SK-N-SH treated with all-trans-retinoic acid at 6 μM for 48 hours (cell line): ENCODE data around the gene TMEM54.

Experiments
- ATAC-seq: fragments of 200-7000 bp; cut with Tn5 transposase; 3 replicates; pipeline ENCODE4 v1.9.1; 2020; ENCODE audit warnings: mild to moderate bottlenecking, moderate library complexity
- ARNTL ChIP-seq: fragments of 450-650 bp; formaldehyde crosslinking; IDR thresholded peaks from 2 replicates; pipeline ENCODE4 v1.5.0; 2020; ENCODE audit warnings: low read depth, mild to moderate bottlenecking, moderate library complexity, borderline replicate concordance
- BACH2 ChIP-seq: fragments of 250-450 bp; sonication (Bioruptor Pico); IDR thresholded peaks from 2 replicates; pipeline ENCODE4 v1.9.0; 2021; ENCODE audit warnings: mild to moderate bottlenecking, borderline replicate concordance
- CSDC2 ChIP-seq: fragments of 250-450 bp; sonication (Bioruptor Pico); IDR thresholded peaks from 2 replicates; pipeline ENCODE4 v1.5.0; 2020; ENCODE audit warnings: mild to moderate bottlenecking, moderate library complexity
- ESRRG ChIP-seq: fragments of 250-450 bp; sonication (Bioruptor Pico); IDR thresholded peaks from 2 replicates; pipeline ENCODE4 v1.6.1; 2021; ENCODE audit warnings: mild to moderate bottlenecking
- GLIS3 ChIP-seq: fragments of 250-450 bp; sonication (Bioruptor Pico); IDR thresholded peaks from 2 replicates; pipeline ENCODE4 v1.5.0; 2020; ENCODE audit warnings: mild to moderate bottlenecking, moderate library complexity
- OSR1 ChIP-seq: fragments of 250-450 bp; sonication (Bioruptor Pico); IDR thresholded peaks from 2 replicates; pipeline ENCODE4 v1.8.0; 2022; ENCODE audit warnings: moderate library complexity, mild to moderate bottlenecking, inconsistent platforms
- PPARA ChIP-seq: fragments of 250-450 bp; sonication (Bioruptor Pico); IDR thresholded peaks from 2 replicates; pipeline ENCODE4 v1.5.0; 2020; ENCODE audit warnings: mild to moderate bottlenecking, borderline replicate concordance
- RARB ChIP-seq: fragments of 250-450 bp; sonication (Bioruptor Pico); IDR thresholded peaks from 2 replicates; pipeline ENCODE4 v1.8.0; 2021; ENCODE audit warnings: mild to moderate bottlenecking, moderate library complexity
- SNAI2 ChIP-seq: fragments of 250-450 bp; sonication (Bioruptor Pico); IDR thresholded peaks from 2 replicates; pipeline ENCODE4 v1.5.0; 2020; ENCODE audit warnings: mild to moderate bottlenecking, moderate library complexity
- TOX ChIP-seq: fragments of 250-450 bp; sonication (Bioruptor Pico); IDR thresholded peaks from 2 replicates; pipeline ENCODE4 v1.8.0; 2021; ENCODE audit warnings: mild to moderate bottlenecking, moderate library complexity, borderline replicate concordance
- ZC3H10 ChIP-seq: fragments of 250-450 bp; sonication (Bioruptor Pico); IDR thresholded peaks from 2 replicates; pipeline ENCODE4 v1.5.1; 2021; ENCODE audit warnings: mild to moderate bottlenecking, moderate library complexity
- ZFP30 ChIP-seq: fragments of 450-650 bp; formaldehyde crosslinking; IDR thresholded peaks from 2 replicates; pipeline ENCODE4 v1.5.0; 2022; ENCODE audit warnings: mild to moderate bottlenecking, moderate library complexity
- ZNF70 ChIP-seq: fragments of 450-650 bp; formaldehyde crosslinking; IDR thresholded peaks from 2 replicates; pipeline ENCODE4 v1.5.0; 2020; ENCODE audit warnings: mild to moderate bottlenecking, moderate library complexity
- ZNF8 ChIP-seq: fragments of 450-650 bp; formaldehyde crosslinking; IDR thresholded peaks from 2 replicates; pipeline ENCODE4 v1.5.0; 2020; ENCODE audit warnings: mild to moderate bottlenecking, moderate library complexity
- TF ChIP-seq, protein P1 (sequence below): fragments of 250-450 bp; sonication (Bioruptor Pico); IDR thresholded peaks from 2 replicates; pipeline ENCODE4 v1.8.0; 2020; ENCODE audit warnings: mild to moderate bottlenecking, moderate library complexity, borderline replicate concordance
- TF ChIP-seq, protein P2 (sequence below): fragments of 250-450 bp; sonication (Bioruptor Pico); IDR thresholded peaks from 2 replicates; pipeline ENCODE4 v1.5.0; 2020; ENCODE audit warnings: mild to moderate bottlenecking, moderate library complexity
- TF ChIP-seq, protein P3 (sequence below): fragments of 250-450 bp; sonication (Bioruptor Pico); IDR thresholded peaks from 2 replicates; pipeline ENCODE4 v1.8.0; 2021; ENCODE audit warnings: low read depth, mild to moderate bottlenecking, moderate library complexity, borderline replicate concordance
- TF ChIP-seq, protein P4 (sequence below): fragments of 250-450 bp; sonication (Bioruptor Pico); IDR thresholded peaks from 2 replicates; pipeline ENCODE4 v1.5.1; 2021; ENCODE audit warnings: mild to moderate bottlenecking, moderate library complexity

Gene TMEM54

DNA sequence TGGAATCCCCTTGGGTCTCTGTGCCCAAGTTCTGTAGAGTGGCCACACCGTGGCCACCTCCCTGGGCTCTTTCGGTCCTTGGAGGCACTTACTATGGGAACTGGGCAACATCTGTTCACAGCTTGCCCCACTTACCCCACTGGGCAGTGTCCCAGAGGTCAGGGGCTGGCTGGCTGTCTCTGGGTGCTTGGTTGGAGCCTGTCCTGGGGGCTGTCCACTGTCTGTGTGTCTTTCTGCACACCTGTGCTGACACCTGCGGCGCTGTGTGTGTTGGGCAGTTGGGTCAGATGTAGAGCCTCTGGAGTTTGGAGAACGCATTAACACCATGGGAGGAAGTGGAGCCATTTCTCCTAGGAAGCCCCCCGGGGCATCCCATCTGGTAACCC lies 1.3 kb upstream of the TMEM54 start:
- ATAC-seq: no peak
- no peak for TF ChIP-seq OSR1
- TF ChIP-seq CSDC2 (CRISPR knock-in tag): no peak
- no peak for TF ChIP-seq ZNF70 (CRISPR knock-in tag)
- no peak for TF ChIP-seq TOX (CRISPR knock-in tag)
- TF ChIP-seq BACH2 (CRISPR knock-in tag): no peak
- TF ChIP-seq ZNF8 (CRISPR knock-in tag): no peak
- TF ChIP-seq, protein P1, sequence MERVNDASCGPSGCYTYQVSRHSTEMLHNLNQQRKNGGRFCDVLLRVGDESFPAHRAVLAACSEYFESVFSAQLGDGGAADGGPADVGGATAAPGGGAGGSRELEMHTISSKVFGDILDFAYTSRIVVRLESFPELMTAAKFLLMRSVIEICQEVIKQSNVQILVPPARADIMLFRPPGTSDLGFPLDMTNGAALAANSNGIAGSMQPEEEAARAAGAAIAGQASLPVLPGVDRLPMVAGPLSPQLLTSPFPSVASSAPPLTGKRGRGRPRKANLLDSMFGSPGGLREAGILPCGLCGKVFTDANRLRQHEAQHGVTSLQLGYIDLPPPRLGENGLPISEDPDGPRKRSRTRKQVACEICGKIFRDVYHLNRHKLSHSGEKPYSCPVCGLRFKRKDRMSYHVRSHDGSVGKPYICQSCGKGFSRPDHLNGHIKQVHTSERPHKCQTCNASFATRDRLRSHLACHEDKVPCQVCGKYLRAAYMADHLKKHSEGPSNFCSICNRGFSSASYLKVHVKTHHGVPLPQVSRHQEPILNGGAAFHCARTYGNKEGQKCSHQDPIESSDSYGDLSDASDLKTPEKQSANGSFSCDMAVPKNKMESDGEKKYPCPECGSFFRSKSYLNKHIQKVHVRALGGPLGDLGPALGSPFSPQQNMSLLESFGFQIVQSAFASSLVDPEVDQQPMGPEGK (CRISPR knock-in tag): no peak
- no peak for TF ChIP-seq RARB (CRISPR knock-in tag)
- TF ChIP-seq PPARA (CRISPR knock-in tag): no peak
- TF ChIP-seq SNAI2 (CRISPR knock-in tag): no peak
- TF ChIP-seq, all 23 proteins: peak for 0

DNA sequence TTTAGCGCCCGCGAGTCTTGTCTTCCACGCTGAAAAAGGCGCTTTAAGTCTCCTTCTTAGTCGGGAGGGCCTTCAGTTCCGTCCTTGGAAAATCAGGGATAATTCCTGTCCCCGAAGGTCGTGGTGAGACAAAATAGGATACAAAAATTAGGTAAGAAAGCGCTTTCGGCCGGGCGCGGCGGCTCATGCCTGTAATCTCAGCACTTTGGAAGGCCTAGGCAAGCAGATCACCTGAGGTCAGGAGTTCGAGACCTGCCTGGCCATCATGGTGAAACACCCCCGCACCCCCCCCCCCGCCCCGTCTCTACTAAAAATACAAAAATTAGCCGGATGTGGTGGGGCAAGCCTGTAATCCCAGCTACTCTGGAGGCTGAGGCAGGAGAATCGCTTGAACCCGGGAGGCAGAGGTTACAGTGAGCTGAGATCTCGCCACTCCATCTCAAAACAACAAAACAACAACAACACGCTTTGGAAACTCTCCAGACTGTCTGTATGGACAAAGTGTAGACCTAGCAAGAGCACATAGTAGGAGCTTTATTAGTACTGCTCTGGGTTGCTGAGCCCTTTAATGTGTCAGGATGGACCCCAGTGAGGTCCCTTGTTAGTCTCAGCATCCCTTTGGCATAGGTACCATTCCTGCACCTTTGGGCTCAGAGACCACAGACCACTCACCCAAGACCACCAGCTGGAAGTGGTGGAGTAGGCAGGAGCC lies 790 bp upstream of the TMEM54 start:
- ATAC-seq: no peak
- TF ChIP-seq OSR1 (no peak), ZC3H10 (CRISPR knock-in tag) (no peak), SNAI2 (CRISPR knock-in tag) (no peak), ESRRG (CRISPR knock-in tag) (no peak), RARB (CRISPR knock-in tag) (no peak), PPARA (CRISPR knock-in tag) (no peak), GLIS3 (CRISPR knock-in tag) (no peak), ARNTL (CRISPR knock-in tag) (no peak), ZFP30 (CRISPR knock-in tag) (no peak)
- TF ChIP-seq, protein P1 (CRISPR knock-in tag): no peak
- TF ChIP-seq, all 23 proteins: peak for 0

DNA sequence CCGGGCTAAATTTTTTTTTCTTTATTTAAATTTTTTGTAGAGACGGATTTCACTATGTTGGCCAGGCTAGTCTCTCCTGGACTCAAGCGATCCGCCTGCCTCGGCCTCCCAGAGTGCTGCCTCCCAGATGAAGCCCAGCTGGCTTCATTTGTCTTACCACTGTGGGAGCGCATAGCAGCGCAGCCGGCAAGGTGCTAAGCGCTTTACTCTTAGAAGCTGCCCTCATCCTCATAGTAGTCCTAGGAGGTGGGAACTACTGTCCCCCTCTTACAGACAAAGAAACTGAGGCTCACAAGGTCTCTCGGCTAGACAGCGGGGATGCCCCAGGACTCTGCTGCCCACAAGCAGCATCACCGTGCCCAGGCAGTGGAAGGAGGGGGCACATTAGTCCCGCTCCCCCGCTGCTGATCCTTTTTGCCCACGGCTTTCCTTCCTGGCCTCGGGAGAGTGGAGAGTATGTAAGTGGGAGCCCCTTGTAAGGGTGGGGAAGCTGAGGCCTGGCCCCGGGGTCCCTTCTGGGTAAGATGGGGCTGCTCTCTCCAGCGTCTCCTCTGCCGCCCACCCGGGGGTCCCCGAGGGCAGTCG lies 726 bp downstream of the TMEM54 start:
- TF ChIP-seq OSR1 (no peak), RARB (CRISPR knock-in tag) (no peak), ESRRG (CRISPR knock-in tag) (no peak), BACH2 (CRISPR knock-in tag) (no peak)
- TF ChIP-seq, protein P2, sequence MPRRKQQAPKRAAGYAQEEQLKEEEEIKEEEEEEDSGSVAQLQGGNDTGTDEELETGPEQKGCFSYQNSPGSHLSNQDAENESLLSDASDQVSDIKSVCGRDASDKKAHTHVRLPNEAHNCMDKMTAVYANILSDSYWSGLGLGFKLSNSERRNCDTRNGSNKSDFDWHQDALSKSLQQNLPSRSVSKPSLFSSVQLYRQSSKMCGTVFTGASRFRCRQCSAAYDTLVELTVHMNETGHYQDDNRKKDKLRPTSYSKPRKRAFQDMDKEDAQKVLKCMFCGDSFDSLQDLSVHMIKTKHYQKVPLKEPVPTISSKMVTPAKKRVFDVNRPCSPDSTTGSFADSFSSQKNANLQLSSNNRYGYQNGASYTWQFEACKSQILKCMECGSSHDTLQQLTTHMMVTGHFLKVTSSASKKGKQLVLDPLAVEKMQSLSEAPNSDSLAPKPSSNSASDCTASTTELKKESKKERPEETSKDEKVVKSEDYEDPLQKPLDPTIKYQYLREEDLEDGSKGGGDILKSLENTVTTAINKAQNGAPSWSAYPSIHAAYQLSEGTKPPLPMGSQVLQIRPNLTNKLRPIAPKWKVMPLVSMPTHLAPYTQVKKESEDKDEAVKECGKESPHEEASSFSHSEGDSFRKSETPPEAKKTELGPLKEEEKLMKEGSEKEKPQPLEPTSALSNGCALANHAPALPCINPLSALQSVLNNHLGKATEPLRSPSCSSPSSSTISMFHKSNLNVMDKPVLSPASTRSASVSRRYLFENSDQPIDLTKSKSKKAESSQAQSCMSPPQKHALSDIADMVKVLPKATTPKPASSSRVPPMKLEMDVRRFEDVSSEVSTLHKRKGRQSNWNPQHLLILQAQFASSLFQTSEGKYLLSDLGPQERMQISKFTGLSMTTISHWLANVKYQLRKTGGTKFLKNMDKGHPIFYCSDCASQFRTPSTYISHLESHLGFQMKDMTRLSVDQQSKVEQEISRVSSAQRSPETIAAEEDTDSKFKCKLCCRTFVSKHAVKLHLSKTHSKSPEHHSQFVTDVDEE (CRISPR knock-in tag): no peak
- TF ChIP-seq, protein P3, sequence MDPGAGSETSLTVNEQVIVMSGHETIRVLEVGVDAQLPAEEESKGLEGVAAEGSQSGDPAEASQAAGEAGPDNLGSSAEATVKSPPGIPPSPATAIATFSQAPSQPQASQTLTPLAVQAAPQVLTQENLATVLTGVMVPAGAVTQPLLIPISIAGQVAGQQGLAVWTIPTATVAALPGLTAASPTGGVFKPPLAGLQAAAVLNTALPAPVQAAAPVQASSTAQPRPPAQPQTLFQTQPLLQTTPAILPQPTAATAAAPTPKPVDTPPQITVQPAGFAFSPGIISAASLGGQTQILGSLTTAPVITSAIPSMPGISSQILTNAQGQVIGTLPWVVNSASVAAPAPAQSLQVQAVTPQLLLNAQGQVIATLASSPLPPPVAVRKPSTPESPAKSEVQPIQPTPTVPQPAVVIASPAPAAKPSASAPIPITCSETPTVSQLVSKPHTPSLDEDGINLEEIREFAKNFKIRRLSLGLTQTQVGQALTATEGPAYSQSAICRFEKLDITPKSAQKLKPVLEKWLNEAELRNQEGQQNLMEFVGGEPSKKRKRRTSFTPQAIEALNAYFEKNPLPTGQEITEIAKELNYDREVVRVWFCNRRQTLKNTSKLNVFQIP: no peak
- TF ChIP-seq, protein P4, sequence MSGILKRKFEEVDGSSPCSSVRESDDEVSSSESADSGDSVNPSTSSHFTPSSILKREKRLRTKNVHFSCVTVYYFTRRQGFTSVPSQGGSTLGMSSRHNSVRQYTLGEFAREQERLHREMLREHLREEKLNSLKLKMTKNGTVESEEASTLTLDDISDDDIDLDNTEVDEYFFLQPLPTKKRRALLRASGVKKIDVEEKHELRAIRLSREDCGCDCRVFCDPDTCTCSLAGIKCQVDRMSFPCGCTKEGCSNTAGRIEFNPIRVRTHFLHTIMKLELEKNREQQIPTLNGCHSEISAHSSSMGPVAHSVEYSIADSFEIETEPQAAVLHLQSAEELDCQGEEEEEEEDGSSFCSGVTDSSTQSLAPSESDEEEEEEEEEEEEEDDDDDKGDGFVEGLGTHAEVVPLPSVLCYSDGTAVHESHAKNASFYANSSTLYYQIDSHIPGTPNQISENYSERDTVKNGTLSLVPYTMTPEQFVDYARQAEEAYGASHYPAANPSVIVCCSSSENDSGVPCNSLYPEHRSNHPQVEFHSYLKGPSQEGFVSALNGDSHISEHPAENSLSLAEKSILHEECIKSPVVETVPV (CRISPR knock-in tag): no peak
- TF ChIP-seq, protein P1 (CRISPR knock-in tag): no peak
- peak; percentile 55 for ATAC-seq
